Esophagus muscularis mucosa (tissue), 4 donors: Measurements from ENCODE around the gene MFF. TPM values are rescaled to one million over a fixed set of nuclear protein-coding genes. Genes with fewer than 3 reads are reported as not detected.

Experiments
- DNase-seq: peaks from one replicate; pipeline ENCODE4 v3.0.0-alpha.2; 2017; ENCODE audit errors: extremely low spot score
- H3K27ac ChIP-seq, 4 donors: fragments of 200-600 bp; sonication (generic); replicated peaks in 1 of 4; 1 replicate in 3 of 4; 2 replicates in 1 of 4; pipeline ENCODE4 v1.5.1; 2016 to 2019; ENCODE audit warnings: mild to moderate bottlenecking in 1 of 4
- H3K27me3 ChIP-seq, 4 donors: fragments of 200-600 bp; sonication (generic); one replicate each; pipeline versions ENCODE4 v1.5.1 to v1.6.0; 2016 to 2019
- H3K36me3 ChIP-seq, 4 donors: fragments of 200-600 bp; sonication (generic); one replicate each; pipeline ENCODE4 v1.5.1; 2016 to 2019
- H3K4me1 ChIP-seq, 4 donors: fragments of 200-600 bp; sonication (generic); one replicate each; pipeline ENCODE4 v1.5.1; 2016 to 2019
- H3K4me3 ChIP-seq, 4 donors: fragments of 200-600 bp; sonication (generic); 1 replicate in 2 of 4; 2 replicates in 2 of 4; pipeline ENCODE4 v1.5.1; 2016 to 2019; ENCODE audit warnings: mild to moderate bottlenecking in 4 of 4, moderate library complexity in 1 of 4
- H3K9me3 ChIP-seq, 4 donors: fragments of 200-600 bp; sonication (generic); 1 replicate in 3 of 4; 2 replicates in 1 of 4; pipeline ENCODE4 v1.5.1; 2016 to 2019
- CTCF ChIP-seq, 3 experiments: fragments of 200-600 bp in 2 of 3; fragments of 450-650 bp in 1 of 3; sonication (generic) in 2 of 3; IDR thresholded peaks; one replicate each; pipeline ENCODE4 v1.5.1; 2017 to 2019; ENCODE audit warnings: antibody characterized with exemption in 3 of 3, mild to moderate bottlenecking in 2 of 3, moderate library complexity in 1 of 3
- EP300 ChIP-seq: sonication (generic); formaldehyde crosslinking; IDR thresholded peaks from one replicate; pipeline ENCODE4 v1.6.1; 2017; ENCODE audit warnings: antibody characterized with exemption
- POLR2A ChIP-seq: fragments of 450-650 bp; IDR thresholded peaks from one replicate; pipeline ENCODE4 v1.6.1; 2017; ENCODE audit warnings: antibody characterized with exemption, moderate library complexity, mild to moderate bottlenecking, low read depth
- POLR2AphosphoS5 ChIP-seq, 2 donors: sonication (generic); formaldehyde crosslinking; IDR thresholded peaks; one replicate each; pipeline ENCODE4 v1.6.1; 2017; ENCODE audit warnings: antibody characterized with exemption in 2 of 2
- WGBS: methylation state at CpG from one replicate; pipeline ENCODE4 v1.1.5; 2018; 5-methylcytosine and 5-hydroxymethylcytosine counted together
- intact Hi-C: fragments of 100-400 bp; cut with DNase I; formaldehyde crosslinking; loops from one replicate; pipeline ENCODE4 v1.15.1; 2023
- total RNA-seq, 4 donors: library from RNA; depleted of rRNA; stranded (reverse); fragments of >200 nt; gene quantifications; one replicate each; pipeline versions ENCODE4 v1.1.0 to v1.2.1, GENCODE V29; 2016

Gene MFF
- total RNA-seq, 4 donors from 2014 or later = 117 to 135 (median 125) TPM

GRCh38 chr2:227320305-227321094 lies 4.6 kb upstream of the MFF start:
- 91% methylated on average over 23 of the region's 33 CpGs for WGBS
- no peaks in the 10 kb centered on the region for H3K27me3 ChIP-seq
- H3K4me3 ChIP-seq = no peak overlapping the region
- TF ChIP-seq CTCF (IDR thresholded peaks at IDR 0.05) (no peak), POLR2AphosphoS5 (IDR thresholded peaks at IDR 0.05) (no peak), POLR2A (no peak), EP300 (no peak)
- H3K36me3 ChIP-seq = no peaks in the 10 kb centered on the region
- intact Hi-C loops = no loop called here
- no peak for DNase-seq
- peaks cover 0 to 7% (median 6%) of the 10 kb centered on the region in 4 donors for H3K4me1 ChIP-seq
- no peaks in the 10 kb centered on the region for H3K9me3 ChIP-seq
- no peak overlapping the region for H3K27ac ChIP-seq

GRCh38 chr2:227322530-227323205 lies 2.4 kb upstream of the MFF start:
- Histone ChIP-seq H3K27me3 (no peaks in the 10 kb centered on the region), H3K27ac (no peak overlapping the region), H3K9me3 (no peaks in the 10 kb centered on the region), H3K4me1 (peaks cover 17 to 25% (median 21%) of the 10 kb centered on the region in 4 donors), H3K4me3 (no peak overlapping the region), H3K36me3 (no peaks in the 10 kb centered on the region)
- TF ChIP-seq CTCF (IDR thresholded peaks at IDR 0.05) (no peak), POLR2AphosphoS5 (IDR thresholded peaks at IDR 0.05) (no peak), EP300 (no peak), POLR2A (no peak)
- 78% methylated on average over 5 of the region's 5 CpGs for WGBS
- intact Hi-C loops = no loop called here
- DNase-seq = no peak

GRCh38 chr2:227323818-227324217 lies 1.2 kb upstream of the MFF start:
- Histone ChIP-seq H3K27me3 (no peaks in the 10 kb centered on the region), H3K27ac (no peak overlapping the region), H3K9me3 (no peaks in the 10 kb centered on the region), H3K36me3 (no peaks in the 10 kb centered on the region), H3K4me3 (no peak overlapping the region), H3K4me1 (peaks cover 19 to 33% (median 23%) of the 10 kb centered on the region in 4 donors)
- DNase-seq = no peak
- TF ChIP-seq EP300 (no peak), POLR2AphosphoS5 (IDR thresholded peaks at IDR 0.05) (no peak), CTCF (IDR thresholded peaks at IDR 0.05) (no peak), POLR2A (no peak)
- intact Hi-C loops = no loop called here
- 96% methylated on average over 4 of the region's 4 CpGs for WGBS

GRCh38 chr2:227324642-227324994 lies 433 bp upstream of the MFF start:
- no peaks in the 10 kb centered on the region for H3K27me3 ChIP-seq
- intact Hi-C loops = no loop called here
- TF ChIP-seq EP300 = no peak
- TF ChIP-seq POLR2AphosphoS5 (IDR thresholded peaks at IDR 0.05) = no peak
- no peak for TF ChIP-seq POLR2A
- no peak for TF ChIP-seq CTCF (IDR thresholded peaks at IDR 0.05)
- no peaks in the 10 kb centered on the region for H3K9me3 ChIP-seq
- no peak for DNase-seq
- peaks cover 19 to 33% (median 23%) of the 10 kb centered on the region in 4 donors for H3K4me1 ChIP-seq
- H3K27ac ChIP-seq = peak overlapping the region; percentile 87 to 97 (median 92)
- 8% methylated on average over 6 of the region's 6 CpGs for WGBS
- H3K36me3 ChIP-seq = no peaks in the 10 kb centered on the region
- peak overlapping the region; percentile 86 to 98 (median 93) for H3K4me3 ChIP-seq
